Ishikawa (cell line): ENCODE measurements around the gene SUPT6H.

Experiments used
- CEBPB ChIP-seq: IDR thresholded peaks from 2 replicates; pipeline ENCODE4 v1.6.1; 2012
- CREB1 ChIP-seq: IDR thresholded peaks from 2 replicates; pipeline ENCODE4 v1.6.1; 2012; ENCODE audit warnings: low read depth
- EGR1 ChIP-seq: IDR thresholded peaks from 2 replicates; pipeline ENCODE4 v1.6.1; 2012
- EP300 ChIP-seq: IDR thresholded peaks from 2 replicates; pipeline ENCODE4 v1.6.1; 2012; ENCODE audit warnings: borderline replicate concordance
- FOXM1 ChIP-seq: IDR thresholded peaks from 2 replicates; pipeline ENCODE4 v1.6.1; 2012; ENCODE audit warnings: low read depth, borderline replicate concordance
- MAX ChIP-seq: IDR thresholded peaks from 2 replicates; pipeline ENCODE4 v1.6.1; 2012
- NFIC ChIP-seq: IDR thresholded peaks from 2 replicates; pipeline ENCODE4 v1.6.1; 2012
- RAD21 ChIP-seq: IDR thresholded peaks from 2 replicates; pipeline ENCODE4 v1.6.1; 2012; ENCODE audit warnings: low read depth
- REST ChIP-seq: IDR thresholded peaks from 2 replicates; pipeline ENCODE4 v1.6.1; 2012; ENCODE audit warnings: low read depth, mild to moderate bottlenecking
- TAF1 ChIP-seq: IDR thresholded peaks from 2 replicates; pipeline ENCODE4 v1.6.1; 2012; ENCODE audit warnings: low read depth, mild to moderate bottlenecking
- TCF12 ChIP-seq: IDR thresholded peaks from 2 replicates; pipeline ENCODE4 v1.6.1; 2012; ENCODE audit warnings: low read depth
- TEAD4 ChIP-seq: IDR thresholded peaks from 2 replicates; pipeline ENCODE4 v1.6.1; 2012
- USF1 ChIP-seq: IDR thresholded peaks from 2 replicates; pipeline ENCODE4 v1.6.1; 2012
- YY1 ChIP-seq: IDR thresholded peaks from 2 replicates; pipeline ENCODE4 v1.6.1; 2012; ENCODE audit warnings: low read depth
- ZBTB7A ChIP-seq: IDR thresholded peaks from 2 replicates; pipeline ENCODE4 v1.6.1; 2012; ENCODE audit warnings: low read depth

SUPT6H gene

GRCh38 chr17:28734712-28735241, 72.8 kb downstream of the SUPT6H start:
- TF ChIP-seq CEBPB (no peak), REST (no peak), TEAD4 (no peak), NFIC (no peak), TCF12 (no peak), FOXM1 (no peak), CREB1 (no peak), EGR1 (no peak), RAD21 (no peak), EP300 (no peak)

- TF ChIP-seq RAD21 (no peak), CREB1 (no peak), EGR1 (no peak), EP300 (no peak), TCF12 (no peak), MAX (no peak), YY1 (no peak), REST (no peak), ZBTB7A (no peak), NFIC (no peak), FOXM1 (no peak), TAF1 (no peak)
These were observed 73.3 kb downstream of the SUPT6H start for GRCh38 chr17:28735242-28735722.

GRCh38 chr17:28737316-28737715, 75.3 kb downstream of the SUPT6H start:
- TF ChIP-seq MAX (no peak), RAD21 (no peak), TAF1 (no peak), CEBPB (no peak), REST (no peak), TCF12 (no peak), EGR1 (no peak), ZBTB7A (no peak), TEAD4 (no peak), FOXM1 (no peak), CREB1 (no peak), USF1 (no peak), YY1 (no peak), NFIC (no peak), EP300 (no peak)

GRCh38 chr17:28737770-28738679, 76.0 kb downstream of the SUPT6H start:
- TF ChIP-seq REST (no peak), MAX (peak; percentile 94), CEBPB (no peak), USF1 (peak; percentile 68), CREB1 (no peak), TCF12 (0 out of 2 replicates have a peak, but pooled peaks have one; percentile 14)
